Measurements from ENCODE around the gene SEC31A.

Gene SEC31A

DNA sequence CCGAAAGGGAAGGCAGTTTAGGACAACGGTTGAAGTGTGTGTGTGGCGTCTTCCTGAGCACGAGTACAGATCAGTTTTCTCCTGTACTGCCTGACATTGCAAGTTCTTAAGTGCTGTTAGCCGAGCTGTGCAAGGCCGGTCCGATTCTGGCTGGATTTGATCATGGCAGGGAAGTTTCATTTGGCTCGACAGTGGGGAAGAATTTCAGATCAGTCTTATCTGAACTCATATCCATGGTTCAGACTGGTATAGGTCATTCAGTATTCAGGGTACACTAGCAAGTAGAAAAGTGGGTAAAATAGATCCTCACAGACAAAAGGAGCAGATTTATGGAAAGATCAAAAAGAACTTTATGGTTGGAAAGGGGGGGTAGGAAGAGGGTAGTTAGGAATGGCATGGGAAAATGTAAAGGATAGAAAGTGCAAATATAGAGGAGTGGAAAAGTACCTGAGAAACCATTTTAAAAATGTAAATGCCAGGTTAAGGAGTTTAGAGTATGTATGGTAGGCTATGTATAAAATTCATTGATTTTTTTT is 10.3 kb upstream of the SEC31A start:
- no peak for DNase-seq (ENCODE audit: low read depth)
- H3K4me3 ChIP-seq (ENCODE audit: low read depth, low read length): peak overlapping the region; percentile 79
- TF ChIP-seq, protein P1, sequence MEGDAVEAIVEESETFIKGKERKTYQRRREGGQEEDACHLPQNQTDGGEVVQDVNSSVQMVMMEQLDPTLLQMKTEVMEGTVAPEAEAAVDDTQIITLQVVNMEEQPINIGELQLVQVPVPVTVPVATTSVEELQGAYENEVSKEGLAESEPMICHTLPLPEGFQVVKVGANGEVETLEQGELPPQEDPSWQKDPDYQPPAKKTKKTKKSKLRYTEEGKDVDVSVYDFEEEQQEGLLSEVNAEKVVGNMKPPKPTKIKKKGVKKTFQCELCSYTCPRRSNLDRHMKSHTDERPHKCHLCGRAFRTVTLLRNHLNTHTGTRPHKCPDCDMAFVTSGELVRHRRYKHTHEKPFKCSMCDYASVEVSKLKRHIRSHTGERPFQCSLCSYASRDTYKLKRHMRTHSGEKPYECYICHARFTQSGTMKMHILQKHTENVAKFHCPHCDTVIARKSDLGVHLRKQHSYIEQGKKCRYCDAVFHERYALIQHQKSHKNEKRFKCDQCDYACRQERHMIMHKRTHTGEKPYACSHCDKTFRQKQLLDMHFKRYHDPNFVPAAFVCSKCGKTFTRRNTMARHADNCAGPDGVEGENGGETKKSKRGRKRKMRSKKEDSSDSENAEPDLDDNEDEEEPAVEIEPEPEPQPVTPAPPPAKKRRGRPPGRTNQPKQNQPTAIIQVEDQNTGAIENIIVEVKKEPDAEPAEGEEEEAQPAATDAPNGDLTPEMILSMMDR (IDR thresholded peaks at IDR 0.05; ENCODE audit: control insufficient read depth, extremely low read depth, insufficient read depth): no peak

DNA sequence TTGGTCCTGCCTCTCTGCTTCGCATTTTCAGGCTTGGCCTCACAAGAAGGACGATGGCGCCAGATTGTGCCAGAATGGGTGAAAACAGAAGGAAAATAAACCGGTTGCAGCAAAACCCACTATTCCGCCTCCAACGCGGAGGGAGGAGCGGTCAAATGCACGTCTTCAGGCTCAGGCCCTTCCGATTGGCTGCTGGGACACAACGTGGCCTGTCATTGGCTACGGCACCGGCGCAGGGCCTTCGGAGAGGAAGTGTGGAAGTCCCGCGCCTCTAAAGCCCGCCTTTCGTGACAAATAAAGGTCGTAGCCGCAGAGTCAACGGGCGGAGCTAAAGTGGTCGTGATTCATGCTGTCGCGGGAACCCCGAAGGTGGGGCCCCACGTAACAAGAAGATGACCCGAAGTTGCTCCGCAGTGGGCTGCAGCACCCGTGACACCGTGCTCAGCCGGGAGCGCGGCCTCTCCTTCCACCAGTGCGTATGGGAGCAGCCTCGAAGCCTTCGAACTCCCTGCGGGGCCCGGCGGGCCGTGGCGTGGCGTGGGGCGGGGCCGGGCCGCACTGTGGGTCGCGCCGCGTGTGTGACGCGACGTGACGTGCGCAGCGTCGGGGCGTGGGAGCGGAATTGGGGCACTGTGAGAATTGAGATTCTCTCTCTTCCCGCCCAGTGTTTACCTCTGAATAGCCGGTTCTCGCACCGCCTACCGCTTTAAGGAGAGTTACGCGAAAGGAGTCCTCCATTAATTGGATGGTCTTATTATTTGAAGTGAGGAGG is 9.6 kb upstream of the SEC31A start, which contains the start of gene THAP9:
TSS of gene THAP9 (plus strand) at position 325 of the 772 bp plus-strand sequence. CDS start at position 393, 68 bp downstream.
- H3K4me3 ChIP-seq (ENCODE audit: low read depth, low read length): peak within 1 kb of the TSS; percentile 79
- peak; percentile 98 for DNase-seq (ENCODE audit: low read depth)
- TF ChIP-seq, protein P1 (IDR thresholded peaks at IDR 0.05; ENCODE audit: control insufficient read depth, extremely low read depth, insufficient read depth): no peak

DNA sequence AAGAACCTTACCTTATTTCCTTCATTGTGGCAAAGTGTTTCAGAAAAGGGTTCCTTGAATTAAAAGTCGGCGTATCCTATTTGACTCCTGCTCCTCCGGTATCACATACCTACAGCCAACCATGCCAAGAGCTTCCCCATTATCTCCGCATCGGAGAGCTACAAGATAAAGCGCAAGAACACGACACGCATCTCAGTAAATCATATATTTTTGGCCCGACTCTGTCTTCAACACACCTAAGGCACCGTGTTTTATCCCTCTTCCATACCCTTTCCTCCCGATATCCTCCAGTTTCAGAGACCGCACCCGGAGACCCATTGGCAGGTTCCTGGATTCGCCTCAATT is 9.1 kb upstream of the SEC31A start:
- peak overlapping the region; percentile 79 for H3K4me3 ChIP-seq (ENCODE audit: low read depth, low read length)
- TF ChIP-seq, protein P1 (IDR thresholded peaks at IDR 0.05; ENCODE audit: control insufficient read depth, extremely low read depth, insufficient read depth): no peak
- DNase-seq (ENCODE audit: low read depth): peak; percentile 40

DNA sequence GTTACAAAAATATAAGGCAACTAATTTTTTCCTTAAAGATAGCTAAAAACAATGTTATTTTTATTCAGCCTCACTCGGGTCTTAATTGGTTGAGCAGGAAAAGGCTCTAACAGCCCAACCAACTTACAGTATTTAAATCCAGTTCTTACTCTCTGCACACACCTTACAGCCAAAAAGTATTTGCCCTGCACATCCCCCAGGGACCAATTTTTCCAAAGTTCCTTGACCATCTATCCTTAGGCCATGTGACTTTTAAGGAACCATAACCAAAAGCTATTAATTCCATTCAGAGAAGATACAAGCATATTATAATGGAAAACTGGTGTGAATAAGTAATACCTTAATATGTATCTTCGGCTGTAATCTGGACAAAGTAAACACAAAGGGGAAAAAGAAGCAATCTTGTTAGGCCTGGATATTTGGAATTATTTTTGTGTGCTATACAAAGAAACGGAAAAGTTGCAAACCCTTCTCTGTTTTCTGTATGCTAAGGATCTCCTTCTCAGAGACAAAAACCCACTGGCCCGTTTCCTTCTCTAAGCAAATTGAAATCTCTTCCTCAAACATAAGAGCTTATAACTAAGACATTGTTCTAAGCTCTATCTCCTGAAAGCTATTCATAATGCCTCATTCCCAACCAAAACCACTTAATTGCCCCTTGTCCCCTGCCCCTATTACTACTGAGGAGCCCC is 8.6 kb upstream of the SEC31A start:
- DNase-seq (ENCODE audit: low read depth): no peak
- peak overlapping the region; percentile 79 for H3K4me3 ChIP-seq (ENCODE audit: low read depth, low read length)
- TF ChIP-seq, protein P1 (IDR thresholded peaks at IDR 0.05; ENCODE audit: control insufficient read depth, extremely low read depth, insufficient read depth): no peak

DNA sequence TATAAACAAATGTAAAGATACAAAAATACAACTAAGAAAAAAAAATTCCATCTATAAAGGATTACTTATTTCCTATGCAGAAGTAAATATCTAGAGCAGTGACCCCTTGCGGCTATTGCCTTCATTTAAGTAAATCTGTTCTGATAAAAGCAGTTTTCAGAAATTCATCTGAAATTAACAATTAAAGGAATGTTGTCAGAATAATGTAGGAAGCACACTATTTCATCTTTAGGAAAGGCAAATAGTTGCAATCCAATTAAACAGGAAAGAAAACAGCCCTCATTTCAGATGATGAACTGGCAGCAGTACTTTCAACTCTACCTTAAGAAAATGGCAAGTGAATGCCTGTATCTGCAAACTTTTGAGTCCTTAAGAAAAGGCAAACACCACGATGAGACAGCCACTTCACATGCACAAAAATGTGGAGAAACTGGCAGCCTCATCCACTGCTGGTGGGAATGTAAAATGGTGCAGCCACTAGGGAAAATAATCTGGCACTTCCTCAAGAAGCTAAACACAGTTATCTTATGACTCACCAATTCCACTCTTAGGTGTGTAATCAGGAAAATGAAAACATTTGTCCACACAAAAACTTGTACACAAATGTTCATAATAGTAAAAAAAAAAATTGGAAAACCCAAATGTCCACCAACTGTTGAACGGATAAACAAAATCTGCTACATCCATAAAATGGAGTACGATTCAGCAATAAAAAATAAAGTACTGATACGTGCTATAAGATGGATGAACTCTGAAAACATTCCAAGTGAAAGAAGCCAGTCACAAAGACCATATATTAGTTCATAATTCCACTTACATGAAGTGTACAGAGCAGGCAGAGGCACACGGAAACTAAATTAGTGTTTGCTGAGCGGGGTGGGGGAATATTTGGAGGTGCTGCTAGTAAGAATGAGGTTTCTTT is 7.6 kb upstream of the SEC31A start:
- no peak for DNase-seq (ENCODE audit: low read depth)
- peak overlapping the region; percentile 79 for H3K4me3 ChIP-seq (ENCODE audit: low read depth, low read length)
- TF ChIP-seq, protein P1 (IDR thresholded peaks at IDR 0.05; ENCODE audit: control insufficient read depth, extremely low read depth, insufficient read depth): peak; percentile 22; the same call in 1 of the 2 replicates

DNA sequence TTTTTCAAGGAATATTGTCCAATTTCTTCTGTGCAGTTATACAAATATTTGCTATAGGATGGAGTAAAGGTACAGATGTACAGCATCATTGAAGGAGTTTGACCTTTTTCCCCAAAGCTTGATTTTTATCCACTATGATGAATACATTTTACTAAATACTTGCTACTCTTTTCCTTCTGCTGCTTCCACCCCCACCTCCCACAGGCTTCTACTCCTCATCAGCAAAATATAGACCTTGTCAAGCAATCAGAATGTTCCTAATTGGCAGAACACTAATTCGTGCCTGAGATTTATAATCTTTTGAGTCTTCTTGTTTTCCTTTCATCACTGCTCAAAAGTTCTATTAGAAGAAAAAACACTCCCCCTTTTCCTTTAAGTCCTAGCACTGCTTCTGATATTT is 5.8 kb upstream of the SEC31A start:
- TF ChIP-seq, protein P1 (IDR thresholded peaks at IDR 0.05; ENCODE audit: control insufficient read depth, extremely low read depth, insufficient read depth): no peak
- H3K4me3 ChIP-seq (ENCODE audit: low read depth, low read length): no peak overlapping the region
- no peak for DNase-seq (ENCODE audit: low read depth)
